ENCODE data around the gene PLET1. TPM values are rescaled to one million over a fixed set of nuclear protein-coding genes. Genes with fewer than 3 reads are reported as not detected.

The PLET1 gene
- polyA plus RNA-seq, 1 donor (not counting 4 experiments of a cell fraction or from before 2014, with no cell fraction given) = not detected

DNA sequence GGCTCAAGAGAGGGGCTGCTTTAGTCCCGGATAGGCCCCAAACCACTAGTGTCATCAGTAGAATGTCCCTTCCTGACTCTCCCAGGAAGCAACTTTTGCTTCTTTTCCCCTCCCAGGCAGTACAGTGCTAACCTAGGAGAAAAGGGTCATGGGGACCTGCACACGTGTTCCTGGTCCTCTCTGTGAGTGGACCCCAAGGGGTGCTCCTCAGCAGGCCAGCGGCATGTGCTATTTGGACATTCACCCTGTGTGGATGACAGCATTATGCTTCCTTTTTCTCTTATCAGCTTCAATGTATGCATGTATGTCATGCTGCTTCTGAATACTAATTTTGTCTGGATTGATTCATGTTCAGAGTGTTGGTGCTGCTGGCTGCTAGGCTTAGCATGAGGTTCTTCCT is 18.1 kb upstream of the PLET1 start:
- Histone ChIP-seq H3K4me2 (ENCODE audit: control insufficient read depth, extremely low read depth, insufficient read depth, low read depth, low read length) (no peak overlapping the region), H3K4me3 (ENCODE audit: control insufficient read depth in 2 of 3, extremely low read depth in 1 of 3, insufficient read depth in 2 of 3, low read depth in 1 of 3, low read length in 3 of 3) (no peak overlapping the region), H3K27me3 (ENCODE audit: control insufficient read depth, extremely low read depth, insufficient read depth, low read length) (no peaks in the 10 kb centered on the region), H3K9me1 (ENCODE audit: control insufficient read depth, extremely low read depth, insufficient read depth, low read length) (no peaks in the 10 kb centered on the region), H3K4me1 (ENCODE audit: control insufficient read depth, extremely low read depth, insufficient read depth, low read length) (peaks cover 5% of the 10 kb centered on the region), H2AFZ (ENCODE audit: control insufficient read depth, low read length) (no peak overlapping the region), H3K9me3 (ENCODE audit: control insufficient read depth, low read depth, low read length) (no peaks in the 10 kb centered on the region), H3K9ac (ENCODE audit: control insufficient read depth, extremely low read depth, insufficient read depth, low read length) (no peak overlapping the region), H3K36me3 (ENCODE audit: control insufficient read depth in 2 of 2, extremely low read depth in 1 of 2, insufficient read depth in 2 of 2, low read length in 2 of 2) (no peaks in the 10 kb centered on the region), H3K79me2 (ENCODE audit: control insufficient read depth, insufficient read depth, low read length) (no peaks in the 10 kb centered on the region), H3K27ac (ENCODE audit: control insufficient read depth, insufficient read depth, low read length) (no peak overlapping the region), H4K20me1 (ENCODE audit: control insufficient read depth, extremely low read depth, insufficient read depth, low read length) (no peaks in the 10 kb centered on the region)
- DNase-seq (ENCODE audit: low read depth, low spot score) (no peak), FAIRE-seq (no peak)
- TF ChIP-seq, protein P1, sequence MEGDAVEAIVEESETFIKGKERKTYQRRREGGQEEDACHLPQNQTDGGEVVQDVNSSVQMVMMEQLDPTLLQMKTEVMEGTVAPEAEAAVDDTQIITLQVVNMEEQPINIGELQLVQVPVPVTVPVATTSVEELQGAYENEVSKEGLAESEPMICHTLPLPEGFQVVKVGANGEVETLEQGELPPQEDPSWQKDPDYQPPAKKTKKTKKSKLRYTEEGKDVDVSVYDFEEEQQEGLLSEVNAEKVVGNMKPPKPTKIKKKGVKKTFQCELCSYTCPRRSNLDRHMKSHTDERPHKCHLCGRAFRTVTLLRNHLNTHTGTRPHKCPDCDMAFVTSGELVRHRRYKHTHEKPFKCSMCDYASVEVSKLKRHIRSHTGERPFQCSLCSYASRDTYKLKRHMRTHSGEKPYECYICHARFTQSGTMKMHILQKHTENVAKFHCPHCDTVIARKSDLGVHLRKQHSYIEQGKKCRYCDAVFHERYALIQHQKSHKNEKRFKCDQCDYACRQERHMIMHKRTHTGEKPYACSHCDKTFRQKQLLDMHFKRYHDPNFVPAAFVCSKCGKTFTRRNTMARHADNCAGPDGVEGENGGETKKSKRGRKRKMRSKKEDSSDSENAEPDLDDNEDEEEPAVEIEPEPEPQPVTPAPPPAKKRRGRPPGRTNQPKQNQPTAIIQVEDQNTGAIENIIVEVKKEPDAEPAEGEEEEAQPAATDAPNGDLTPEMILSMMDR (optimal IDR thresholded peaks at IDR 0.05 in 1 of 3, IDR thresholded peaks at IDR 0.05 in 1 of 3, conservative IDR thresholded peaks at IDR 0.05 in 1 of 3; ENCODE audit: extremely low read depth in 1 of 3, insufficient read depth in 2 of 3, low read length in 3 of 3) = no peak
- TF ChIP-seq EZH2 (IDR thresholded peaks at IDR 0.05; ENCODE audit: low read length) = no peak
- dilution Hi-C loops (cut with MboI; ENCODE audit: extremely low pct_ligation_motif_present, low sequenced_read_pairs) = no loop called here

DNA sequence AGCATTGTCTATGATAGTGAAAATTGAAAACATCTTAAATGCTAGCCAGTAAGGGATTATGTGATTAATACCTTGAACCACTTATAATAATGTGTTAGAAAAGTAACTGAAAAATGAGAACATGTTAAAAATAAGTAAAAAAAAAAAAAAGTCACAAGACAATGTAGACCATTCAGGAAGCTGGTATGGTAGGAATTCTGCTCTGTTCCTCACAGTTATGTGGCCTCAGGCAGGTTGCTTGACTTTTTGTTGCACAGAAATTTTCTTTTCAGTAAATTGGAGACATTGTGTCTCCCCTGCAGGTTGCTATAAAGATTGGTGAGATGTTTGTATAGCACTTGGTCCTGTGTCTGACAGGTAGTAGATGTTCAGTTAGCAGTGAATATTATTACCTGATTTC is 17.3 kb upstream of the PLET1 start:
- H3K79me2 ChIP-seq (ENCODE audit: control insufficient read depth, insufficient read depth, low read length) = no peaks in the 10 kb centered on the region
- no peak for FAIRE-seq
- H3K4me3 ChIP-seq (ENCODE audit: control insufficient read depth in 2 of 3, extremely low read depth in 1 of 3, insufficient read depth in 2 of 3, low read depth in 1 of 3, low read length in 3 of 3) = no peak overlapping the region
- no peak overlapping the region for H2AFZ ChIP-seq (ENCODE audit: control insufficient read depth, low read length)
- H4K20me1 ChIP-seq (ENCODE audit: control insufficient read depth, extremely low read depth, insufficient read depth, low read length) = no peaks in the 10 kb centered on the region
- dilution Hi-C loops (cut with MboI; ENCODE audit: extremely low pct_ligation_motif_present, low sequenced_read_pairs) = no loop called here
- no peaks in the 10 kb centered on the region for H3K9me1 ChIP-seq (ENCODE audit: control insufficient read depth, extremely low read depth, insufficient read depth, low read length)
- no peak overlapping the region for H3K9ac ChIP-seq (ENCODE audit: control insufficient read depth, extremely low read depth, insufficient read depth, low read length)
- no peak overlapping the region for H3K4me2 ChIP-seq (ENCODE audit: control insufficient read depth, extremely low read depth, insufficient read depth, low read depth, low read length)
- TF ChIP-seq, protein P1 (optimal IDR thresholded peaks at IDR 0.05 in 1 of 3, IDR thresholded peaks at IDR 0.05 in 1 of 3, conservative IDR thresholded peaks at IDR 0.05 in 1 of 3; ENCODE audit: extremely low read depth in 1 of 3, insufficient read depth in 2 of 3, low read length in 3 of 3) = no peak
- no peak for TF ChIP-seq EZH2 (IDR thresholded peaks at IDR 0.05; ENCODE audit: low read length)
- peaks cover 5% of the 10 kb centered on the region for H3K4me1 ChIP-seq (ENCODE audit: control insufficient read depth, extremely low read depth, insufficient read depth, low read length)
- H3K9me3 ChIP-seq (ENCODE audit: control insufficient read depth, low read depth, low read length) = no peaks in the 10 kb centered on the region
- no peaks in the 10 kb centered on the region for H3K36me3 ChIP-seq (ENCODE audit: control insufficient read depth in 2 of 2, extremely low read depth in 1 of 2, insufficient read depth in 2 of 2, low read length in 2 of 2)
- DNase-seq (ENCODE audit: low read depth, low spot score) = no peak
- no peak overlapping the region for H3K27ac ChIP-seq (ENCODE audit: control insufficient read depth, insufficient read depth, low read length)
- no peaks in the 10 kb centered on the region for H3K27me3 ChIP-seq (ENCODE audit: control insufficient read depth, extremely low read depth, insufficient read depth, low read length)

All from keratinocyte (primary cell).